Stimulated activated CD4-positive, alpha-beta T cell treated with anti-CD3 and anti-CD28 coated beads, Interleukin-15, amount 100 ng/mL, for 24 hours (primary cell): ENCODE results near the gene SLK.

ENCODE experiments used
- DNase-seq: peaks from one replicate; pipeline ENCODE4 v3.0.0-alpha.2; 2020

The SLK gene

DNA sequence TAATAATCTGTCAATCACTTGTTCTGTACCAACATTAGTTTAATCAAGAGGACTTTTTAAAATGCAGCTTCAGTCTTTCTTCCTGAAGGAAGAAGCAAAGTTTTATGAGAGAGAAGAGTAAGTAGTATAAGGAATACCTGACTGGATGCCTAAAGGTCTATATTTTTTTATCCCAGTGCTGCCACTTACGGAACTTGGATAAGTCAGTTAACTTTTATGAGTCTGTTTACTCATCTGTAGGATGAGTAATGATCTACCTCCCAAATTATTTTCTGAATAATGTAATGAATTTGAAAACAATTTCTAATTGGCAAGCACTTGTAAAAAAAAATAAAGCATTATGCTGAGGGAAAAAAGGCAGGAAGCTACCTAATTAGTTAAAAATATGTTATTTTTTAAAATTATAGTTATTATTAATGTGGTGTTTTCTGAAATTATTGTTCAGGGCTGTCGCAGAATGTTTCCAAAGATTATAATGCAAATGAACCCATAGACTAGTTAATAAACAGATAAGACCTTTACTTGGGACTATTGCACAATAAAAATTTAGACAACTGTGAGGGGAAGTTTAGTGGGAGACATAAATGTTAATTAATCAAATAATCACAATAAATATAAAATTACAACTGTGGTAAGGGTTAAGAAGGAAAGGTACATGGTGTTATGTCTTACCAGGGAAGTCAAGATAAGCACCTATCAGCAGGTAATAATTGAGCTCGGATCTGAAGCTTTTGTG, 24.6 kb downstream of the SLK start:
- no peak for DNase-seq

DNA sequence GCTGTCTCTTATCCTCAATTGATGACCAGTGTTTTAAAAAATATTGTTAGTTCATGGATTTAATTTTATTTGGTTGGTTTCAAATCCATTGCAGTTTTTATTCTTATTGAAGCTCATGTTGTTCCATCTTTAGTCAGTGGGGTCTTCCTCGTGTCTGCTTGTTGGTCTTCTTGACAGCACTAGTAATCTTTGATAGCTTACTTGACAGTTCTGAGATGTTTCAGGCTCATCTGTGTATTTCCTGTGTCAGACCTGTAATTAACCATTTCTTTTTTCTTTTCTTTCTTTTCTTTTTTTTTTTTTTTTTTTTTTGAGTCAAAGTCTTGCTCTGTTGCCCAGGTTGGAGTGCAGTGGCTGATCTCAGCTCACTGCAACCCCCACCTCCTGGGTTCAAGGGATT, 28.2 kb downstream of the SLK start:
- DNase-seq = no peak

DNA sequence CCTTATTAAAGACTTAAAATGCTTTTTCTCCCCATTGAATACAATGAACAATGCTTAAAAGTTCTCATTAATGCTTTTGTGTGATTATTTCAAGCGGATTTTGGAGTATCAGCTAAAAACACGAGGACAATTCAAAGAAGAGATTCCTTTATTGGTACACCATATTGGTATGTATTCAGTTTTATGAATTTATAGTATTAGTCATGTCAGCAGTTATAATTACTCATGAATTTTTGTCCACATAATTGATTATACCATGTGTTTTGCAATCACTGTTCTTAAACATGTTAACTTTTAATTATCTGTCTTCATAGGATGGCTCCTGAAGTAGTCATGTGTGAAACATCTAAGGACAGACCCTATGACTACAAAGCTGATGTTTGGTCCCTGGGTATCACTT, 31.9 kb downstream of the SLK start:
- no peak for DNase-seq

DNA sequence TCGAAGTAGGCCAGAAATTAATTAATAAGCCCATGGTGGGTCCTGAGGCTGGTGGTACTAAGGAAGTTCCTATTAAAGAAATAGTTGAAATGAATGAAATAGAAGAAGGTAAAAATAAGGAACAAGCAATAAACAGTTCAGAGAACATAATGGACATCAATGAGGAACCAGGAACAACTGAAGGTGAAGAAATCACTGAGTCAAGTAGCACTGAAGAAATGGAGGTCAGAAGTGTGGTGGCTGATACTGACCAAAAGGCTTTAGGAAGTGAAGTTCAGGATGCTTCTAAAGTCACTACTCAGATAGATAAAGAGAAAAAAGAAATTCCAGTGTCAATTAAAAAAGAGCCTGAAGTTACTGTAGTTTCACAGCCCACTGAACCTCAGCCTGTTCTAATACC, 36.0 kb downstream of the SLK start:
- DNase-seq = no peak

DNA sequence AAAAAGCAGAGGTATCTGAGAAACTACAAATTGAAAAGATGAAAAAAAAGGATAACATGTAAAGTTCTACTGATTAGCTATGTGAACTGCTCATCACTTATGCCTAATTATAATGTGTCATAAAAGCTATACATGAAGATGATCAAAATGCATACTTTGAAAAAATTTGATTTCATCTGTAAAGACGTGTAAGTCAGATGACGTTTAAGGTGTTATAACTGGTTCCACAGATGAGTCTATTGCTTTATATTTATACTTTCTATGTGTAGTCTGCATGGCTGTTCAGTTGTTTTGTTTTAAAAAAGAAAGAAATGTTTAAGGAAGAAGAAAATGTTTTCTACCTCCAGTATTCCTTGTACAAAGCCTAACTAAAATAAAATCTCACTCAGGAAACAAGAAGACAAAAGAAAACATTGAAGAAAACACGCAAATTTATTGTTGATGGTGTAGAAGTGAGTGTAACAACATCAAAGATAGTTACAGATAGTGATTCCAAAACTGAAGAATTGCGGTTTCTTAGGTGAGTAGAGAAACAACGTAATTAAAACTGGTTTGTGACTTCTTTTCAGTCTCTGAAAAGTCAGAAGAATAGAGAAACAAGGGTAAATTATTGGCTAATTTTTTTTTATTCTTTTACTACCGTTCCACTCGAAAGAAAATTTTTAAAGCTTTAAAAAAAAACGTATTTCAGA, 38.4 kb downstream of the SLK start:
- DNase-seq = no peak

DNA sequence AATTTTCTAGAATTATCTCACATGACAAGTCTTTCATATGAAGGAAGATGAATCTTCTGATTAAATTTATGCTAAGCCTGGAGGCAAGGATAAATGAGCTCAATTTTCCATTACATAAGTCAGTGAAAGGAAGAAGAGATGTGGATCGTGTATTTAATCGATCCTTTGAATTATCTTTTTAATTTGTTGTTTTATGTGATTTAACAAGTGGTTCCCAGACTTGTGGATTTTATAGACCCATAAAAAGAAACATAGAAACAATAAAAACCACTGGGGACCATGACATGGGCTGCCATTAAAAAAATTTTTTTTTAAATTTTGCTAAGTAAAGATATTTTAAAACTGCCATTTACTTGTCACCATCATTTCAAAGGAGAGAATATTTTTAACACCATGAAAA, 45.0 kb downstream of the SLK start:
- DNase-seq = no peak

DNA sequence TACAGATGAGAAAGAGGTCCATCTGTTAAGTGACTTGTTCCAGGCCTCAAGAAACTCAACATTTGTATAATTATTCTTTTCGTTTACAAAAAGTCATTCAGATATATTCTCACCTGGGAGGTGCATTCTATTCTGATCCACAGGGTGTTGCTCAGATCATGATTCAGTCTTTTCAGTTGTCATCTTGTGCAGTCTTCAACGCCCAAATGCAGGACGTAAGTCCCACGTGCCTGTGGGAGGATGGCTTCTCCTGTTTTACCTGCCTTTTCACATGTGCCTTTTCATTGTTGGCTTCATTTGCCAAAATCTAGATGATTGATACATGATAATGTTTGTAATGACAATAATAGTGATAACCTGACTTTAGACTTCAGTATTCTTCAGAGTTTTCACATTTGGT, 46.5 kb downstream of the SLK start:
- DNase-seq = no peak

DNA sequence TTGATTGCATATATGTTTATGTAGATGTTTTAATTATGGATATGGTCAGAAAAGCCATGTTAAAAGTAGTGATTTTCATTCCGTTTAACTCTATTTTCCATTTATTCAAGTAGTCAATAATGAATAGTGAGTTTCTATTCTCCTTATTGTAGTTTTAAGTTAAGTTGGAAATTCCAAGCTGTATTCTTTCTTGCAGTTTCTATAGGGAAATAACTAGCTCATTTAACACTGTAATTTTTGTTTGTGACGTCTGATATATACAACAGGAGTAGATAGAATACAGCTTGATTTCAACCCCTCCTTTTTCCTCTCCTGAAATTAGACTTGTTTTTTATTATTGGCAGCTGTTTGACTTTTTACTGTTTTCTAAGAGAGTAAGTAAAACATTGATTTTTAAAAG, 47.2 kb downstream of the SLK start:
- no peak for DNase-seq

DNA sequence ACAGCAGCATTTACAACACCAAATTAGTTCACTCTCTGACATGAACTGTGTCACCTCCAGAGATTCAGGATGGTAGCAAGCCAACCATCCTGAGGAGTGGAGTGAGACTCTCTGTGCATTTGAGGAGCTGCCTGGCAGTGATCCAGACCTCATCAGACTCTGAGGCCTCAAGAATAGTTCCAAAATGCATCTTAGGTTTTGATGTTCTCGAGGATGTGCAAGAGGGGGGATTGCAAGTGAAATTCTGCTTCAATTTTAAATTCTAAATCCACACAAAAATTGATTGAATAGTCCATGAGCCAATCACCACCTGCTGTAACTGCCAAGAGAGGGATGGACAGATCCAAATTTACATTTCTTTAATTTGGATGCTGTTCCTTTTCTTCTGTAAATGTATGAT, 49.7 kb downstream of the SLK start:
- no peak for DNase-seq

DNA sequence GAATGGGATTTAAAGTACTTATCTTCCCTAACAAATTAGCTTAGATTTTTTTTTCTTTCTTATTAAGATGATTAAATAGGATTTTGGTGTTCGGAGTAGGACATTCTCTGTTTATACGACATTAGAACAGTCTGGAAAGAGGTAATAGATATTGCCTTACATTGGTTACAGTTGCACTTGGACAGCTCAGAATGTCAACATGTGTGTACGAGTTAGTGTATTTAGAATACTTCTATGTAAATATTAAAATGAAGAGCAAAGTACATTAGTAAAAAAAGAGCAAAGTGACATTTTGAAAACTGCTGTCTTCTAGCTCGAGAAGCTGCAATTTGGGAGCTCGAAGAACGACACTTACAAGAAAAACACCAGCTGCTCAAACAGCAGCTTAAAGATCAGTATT, 51.5 kb downstream of the SLK start:
- no peak for DNase-seq

DNA sequence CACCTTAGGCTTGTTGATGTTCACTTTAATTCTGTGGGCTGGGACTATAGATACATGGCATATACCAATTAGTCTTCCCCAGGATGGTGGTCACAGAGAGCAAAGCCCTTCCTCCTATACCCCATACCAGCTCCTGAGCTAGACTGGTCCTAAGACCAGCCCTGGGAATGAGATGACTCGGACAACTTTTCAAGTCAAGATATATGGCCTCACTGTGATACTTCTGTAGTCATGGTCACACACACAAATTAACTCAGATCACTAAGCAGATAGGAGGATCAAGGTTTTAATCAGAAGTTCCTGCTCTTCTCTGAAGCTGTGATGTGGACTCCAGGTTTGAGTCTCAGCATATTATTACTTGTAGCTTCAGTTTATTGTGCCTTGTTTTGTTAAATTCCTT, 53.1 kb downstream of the SLK start:
- DNase-seq = no peak

DNA sequence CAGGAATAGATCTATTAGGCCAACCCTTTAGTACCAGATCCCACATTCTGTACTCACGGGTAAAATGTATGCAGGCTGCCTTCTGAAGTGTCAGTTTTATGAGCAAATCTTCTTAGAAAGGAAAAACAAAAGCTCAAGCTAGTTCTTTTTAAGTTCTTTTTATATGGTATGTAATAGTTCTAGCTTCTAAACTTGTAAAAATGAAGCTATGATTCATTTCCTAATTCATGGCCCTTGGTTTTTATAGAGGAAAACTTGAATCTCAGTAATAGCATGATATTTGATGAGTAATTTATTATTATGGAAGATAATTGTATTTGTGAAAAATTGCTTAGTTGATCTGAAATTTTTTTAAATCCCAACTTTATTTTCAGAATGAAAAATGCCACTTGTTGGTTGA, 54.3 kb downstream of the SLK start:
- DNase-seq = no peak

DNA sequence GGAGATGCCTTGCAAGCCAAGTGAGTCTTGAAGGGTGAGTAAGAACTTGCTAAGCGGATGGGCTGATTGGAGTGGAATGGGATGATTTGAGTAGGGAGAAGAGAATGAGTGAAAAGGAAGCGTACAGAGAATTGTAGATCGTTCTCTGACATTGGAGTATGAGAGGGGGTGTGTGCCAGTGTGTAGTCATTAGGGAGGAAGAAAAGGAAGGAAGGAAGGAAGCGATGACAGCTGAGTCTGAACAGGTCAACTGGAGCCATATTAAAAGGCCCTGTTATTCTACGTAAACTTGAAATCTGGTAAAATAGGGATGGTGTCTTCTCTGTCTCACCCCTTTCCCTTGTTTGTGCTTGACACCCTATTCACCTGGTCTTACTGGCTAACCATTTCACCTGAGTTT, 55.1 kb downstream of the SLK start:
- no peak for DNase-seq

DNA sequence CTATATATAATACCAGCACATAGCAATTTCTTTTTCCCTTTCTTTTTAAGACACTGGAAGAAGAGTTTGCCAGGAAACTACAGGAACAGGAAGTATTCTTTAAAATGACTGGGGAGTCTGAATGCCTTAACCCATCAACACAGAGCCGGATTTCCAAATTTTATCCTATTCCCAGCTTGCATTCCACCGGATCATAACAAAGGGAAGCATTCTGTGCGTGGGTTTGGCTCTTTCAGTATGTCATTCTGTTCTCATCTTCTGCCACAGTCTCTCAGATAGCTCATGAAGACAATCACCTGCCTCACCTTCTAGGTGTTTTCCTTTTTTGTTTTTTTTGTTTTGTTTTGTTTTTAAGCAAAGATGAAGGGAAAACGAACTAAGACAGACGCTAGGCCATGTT, 58.6 kb downstream of the SLK start:
- DNase-seq = no peak

DNA sequence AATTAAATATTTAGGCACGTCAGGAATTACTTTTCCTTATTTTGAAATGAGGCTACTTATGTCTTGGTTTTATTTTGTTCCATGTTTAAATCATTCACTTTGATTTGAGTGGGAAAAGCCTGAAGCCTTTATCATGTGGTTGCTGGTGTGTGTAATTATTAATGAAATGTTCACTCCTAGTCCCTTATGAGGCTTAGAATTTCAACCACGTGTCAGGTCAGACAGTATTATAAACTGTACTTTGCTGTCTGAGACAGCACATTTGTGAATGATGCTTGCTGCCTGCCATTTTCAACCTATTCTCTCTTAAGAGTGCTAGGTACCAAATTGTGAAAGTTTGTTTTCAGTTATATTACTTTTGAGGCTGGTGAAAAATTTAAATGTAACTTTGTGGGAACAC, 59.8 kb downstream of the SLK start:
- DNase-seq = no peak

DNA sequence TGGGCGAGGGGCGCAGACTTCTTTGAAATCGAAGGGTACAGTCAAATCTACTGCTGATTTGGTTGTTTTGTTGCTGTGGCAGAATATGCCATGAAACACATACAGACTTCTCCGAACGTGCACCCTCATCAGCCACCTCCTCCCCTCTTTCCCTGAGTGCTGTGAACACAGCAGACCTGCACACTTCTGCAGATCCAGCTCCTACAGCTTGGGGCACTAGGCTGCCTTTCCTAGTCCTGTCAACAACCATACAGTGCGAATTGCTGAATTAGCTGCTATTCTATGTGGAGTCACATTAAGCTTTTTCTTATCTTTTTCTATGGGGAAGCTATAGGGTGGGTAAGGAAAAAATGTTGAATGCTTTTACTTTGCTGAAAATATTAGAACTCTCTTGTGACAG, 61.2 kb downstream of the SLK start:
- peak; percentile 27 for DNase-seq

DNA sequence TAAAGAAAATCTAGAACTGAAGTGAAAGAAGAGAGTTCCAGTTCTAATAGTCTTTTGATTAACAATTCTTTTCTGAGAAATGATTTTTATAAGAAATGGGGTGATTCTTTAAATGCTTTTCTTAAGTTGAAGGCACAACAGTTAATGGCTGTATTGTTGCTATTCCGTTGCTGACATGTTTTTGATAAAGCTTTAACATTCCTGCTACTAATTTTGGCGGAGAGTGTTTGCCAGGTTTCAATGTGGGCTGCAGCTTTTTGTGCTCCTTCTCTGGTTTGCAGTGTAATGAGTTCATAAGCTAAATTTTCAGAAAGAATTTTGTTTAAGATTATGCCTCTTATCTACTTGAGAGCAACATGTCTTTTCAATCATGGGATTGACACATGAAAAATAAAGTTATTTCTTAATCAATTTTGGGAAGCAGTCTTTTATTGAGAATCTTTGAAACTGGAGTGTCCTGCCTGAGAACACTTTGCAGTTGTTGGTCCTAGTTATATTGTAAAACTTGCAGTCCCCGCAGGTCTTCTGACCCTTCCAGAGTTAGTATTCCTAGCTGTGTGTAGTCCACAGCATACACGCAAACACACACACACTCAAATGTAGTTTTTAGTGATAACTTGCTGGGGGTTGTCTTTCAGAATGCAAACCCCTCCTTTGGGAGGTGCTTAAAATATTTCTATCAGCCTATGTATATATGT, 62.0 kb downstream of the SLK start:
- DNase-seq = no peak

DNA sequence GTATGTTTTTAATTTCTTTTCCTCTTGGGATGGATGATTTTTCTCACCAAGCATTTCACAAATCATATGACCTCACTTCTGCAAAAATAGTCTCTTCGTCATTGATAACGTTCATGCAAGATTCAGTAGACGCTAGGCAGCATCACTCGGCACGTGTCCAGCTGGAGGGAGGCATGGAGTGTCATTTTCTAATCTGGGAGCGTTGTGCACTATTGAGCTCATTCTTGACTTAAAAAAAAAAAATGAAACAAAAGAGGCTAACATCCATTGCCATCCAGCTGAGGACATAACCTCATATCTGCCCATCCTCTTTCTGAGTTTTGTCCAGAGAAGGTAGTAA, 62.6 kb downstream of the SLK start:
- no peak for DNase-seq

DNA sequence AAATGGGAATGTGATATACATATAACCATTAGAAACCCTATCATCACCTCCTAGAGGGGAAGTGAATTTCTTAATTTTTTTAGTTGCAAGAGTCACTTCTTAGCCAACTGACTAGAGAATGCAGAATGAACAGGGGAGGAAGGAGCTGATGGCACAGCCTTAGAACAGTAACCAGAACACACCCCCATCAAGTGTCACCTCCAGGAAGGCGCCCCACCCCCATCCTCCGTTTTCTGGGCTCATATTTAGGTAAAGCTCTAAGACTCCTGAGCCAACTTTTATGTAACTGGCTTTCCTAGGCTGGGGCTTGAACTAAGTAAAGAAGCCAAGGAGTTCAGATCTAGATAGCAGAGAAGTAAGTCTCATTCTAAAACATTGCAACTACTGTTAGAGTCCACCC, 64.7 kb downstream of the SLK start:
- no peak for DNase-seq

DNA sequence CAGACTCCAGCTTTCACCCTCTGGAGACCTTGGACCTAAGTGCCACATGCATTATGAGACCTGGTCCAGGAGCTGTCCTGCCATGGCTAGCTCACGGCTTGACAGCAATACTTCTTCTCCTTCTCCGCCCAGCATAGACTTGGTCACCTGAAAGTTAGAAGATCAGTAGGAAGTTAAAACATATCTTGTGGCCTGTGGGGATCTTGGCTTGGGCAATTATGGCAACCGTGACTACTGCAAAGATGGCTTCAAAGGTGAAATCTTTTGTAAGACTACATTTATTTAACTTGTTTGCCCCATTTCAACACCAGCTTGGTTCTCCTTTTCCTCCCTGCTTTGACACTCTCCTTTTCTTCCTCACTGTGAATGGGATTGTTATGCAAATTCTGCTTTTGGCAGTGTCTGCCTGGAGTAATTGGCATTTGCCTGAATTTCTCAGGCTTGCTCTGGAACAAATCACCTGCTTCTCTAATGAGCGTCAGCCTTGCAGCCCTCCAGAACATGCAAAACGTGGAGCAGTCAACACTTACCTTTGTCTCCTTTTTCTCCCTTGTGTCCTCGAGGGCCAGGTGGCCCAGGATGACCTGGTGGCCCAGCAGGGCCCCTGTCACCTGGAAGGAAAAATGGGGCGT, 65.3 kb downstream of the SLK start:
- no peak for DNase-seq

DNA sequence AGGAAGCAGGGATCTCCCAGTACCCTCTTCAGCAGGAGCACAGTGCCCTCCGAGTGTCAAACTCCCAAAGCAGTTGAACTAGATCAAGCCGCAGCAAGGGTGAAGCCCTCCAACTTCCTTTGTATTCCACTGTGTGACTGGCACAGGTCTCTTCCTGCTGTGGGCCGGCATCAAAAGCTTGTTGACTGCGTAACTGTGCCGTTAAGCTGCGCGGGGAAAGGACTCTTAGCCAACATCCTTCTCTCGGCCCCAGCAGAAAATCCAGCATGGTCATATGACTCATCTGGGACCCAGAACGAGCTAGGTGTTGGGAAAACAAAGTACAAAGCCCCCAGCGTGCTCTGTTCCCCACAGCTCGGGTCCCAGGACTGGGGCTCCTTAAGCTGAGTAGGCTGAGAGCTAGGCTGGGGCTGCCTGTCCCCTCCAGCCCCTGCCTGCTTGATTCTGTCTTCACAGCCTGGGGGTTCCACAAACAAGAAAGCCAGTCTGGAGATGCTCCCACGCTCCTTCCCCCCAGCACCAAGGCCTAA, 66.5 kb downstream of the SLK start:
- no peak for DNase-seq

DNA sequence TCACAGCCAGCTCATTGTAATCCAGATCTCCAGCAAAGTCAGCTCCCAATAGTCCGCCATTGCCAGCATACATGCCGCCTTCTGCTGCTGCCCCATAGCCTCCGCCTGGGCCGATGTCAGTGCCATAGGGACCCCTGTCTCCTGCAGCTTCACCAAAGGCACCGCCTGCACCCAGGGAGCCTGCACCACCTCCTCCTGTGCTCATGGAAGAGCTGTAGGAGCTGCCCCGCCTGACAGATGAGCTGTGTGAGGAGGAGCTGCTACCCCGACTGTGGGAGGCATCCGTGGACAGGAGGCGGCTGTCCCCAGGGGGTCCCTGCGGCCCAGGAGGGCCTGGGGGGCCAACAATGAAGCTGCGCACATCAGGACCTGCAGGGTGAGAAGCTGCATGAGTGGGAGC, 67.0 kb downstream of the SLK start:
- no peak for DNase-seq

DNA sequence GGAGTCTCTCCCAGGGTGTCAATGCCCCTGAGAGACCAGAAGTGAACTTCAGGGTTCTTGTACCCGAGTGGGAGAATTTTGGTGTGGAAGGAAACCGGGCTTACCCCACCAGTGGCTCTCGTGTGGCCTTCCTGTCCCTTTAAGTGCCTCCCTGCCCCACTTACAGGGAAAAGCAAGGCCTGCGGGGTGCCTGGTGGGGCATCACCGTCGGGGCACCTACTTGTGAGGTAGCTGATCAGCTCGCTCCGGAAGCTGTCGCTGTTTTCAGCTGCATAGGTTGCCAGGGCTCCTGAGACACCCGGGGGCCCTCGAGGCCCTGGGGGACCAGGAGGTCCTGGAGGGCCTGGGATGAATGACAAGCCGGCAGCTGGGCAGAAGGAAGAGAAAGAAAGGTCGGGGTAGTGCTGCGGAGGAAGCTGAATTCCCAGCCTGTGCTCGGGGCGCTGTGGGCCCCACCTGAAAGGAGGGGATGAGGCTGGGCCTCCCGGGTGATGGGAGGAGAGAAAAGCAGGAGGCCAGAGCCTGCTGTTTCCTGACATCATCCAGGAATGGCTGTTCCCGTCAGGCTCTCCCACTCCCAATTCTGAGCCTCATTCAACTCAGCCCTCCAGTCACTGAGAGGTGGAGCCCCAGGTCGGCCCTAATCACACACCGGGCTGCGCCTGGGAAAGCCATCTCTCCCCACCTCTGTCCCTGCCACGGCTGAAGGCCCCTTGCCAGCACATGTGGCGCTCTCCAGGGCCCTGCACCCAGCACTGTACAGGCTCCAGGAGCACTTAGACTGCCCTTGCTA, 67.7 kb downstream of the SLK start:
- DNase-seq = no peak
